H1 (cell line): ENCODE data around the gene CEND1. TPM values are rescaled to one million over a fixed set of nuclear protein-coding genes. Genes with fewer than 3 reads are reported as not detected.

ENCODE experiments used
- CTCF ChIA-PET: fragments of 300-600 bp; sonication (Branson Sonifier 250); formaldehyde crosslinking; loops from one replicate; lab custom pipeline; 2021; ENCODE audit not compliant: partially characterized antibody; lab: Charles Lee
- POLR2A ChIA-PET: fragments of 300-600 bp; sonication (Branson Sonifier 250); formaldehyde crosslinking; loops from one replicate; lab custom pipeline; 2021; ENCODE audit warnings: inconsistent platforms; ENCODE audit not compliant: partially characterized antibody; lab: Charles Lee
- DNase-seq, 2 experiments: peaks; one replicate each; pipeline versions ENCODE4 v3.0.0 to v3.0.0-alpha.2; 2010 to 2022; ENCODE audit warnings: low spot score in 2 of 2, low read depth in 1 of 2, mixed read lengths in 1 of 2
- FAIRE-seq: peaks from 2 replicates; lab custom pipeline; 2011; peaks lifted over from hg19 to GRCh38; lab: Jason Lieb, UNC
- H2AFZ ChIP-seq: 2 replicates; pipeline ENCODE4 v1.8.1; 2012; ENCODE audit warnings: low read length, inconsistent platforms
- H2AK5ac ChIP-seq: 2 replicates; pipeline ENCODE4 v1.6.1; 2013; ENCODE audit warnings: low read depth, low read length
- H2BK120ac ChIP-seq: replicated peaks from 2 replicates; pipeline ENCODE3; 2013; ENCODE audit warnings: low read depth, low read length, inconsistent platforms
- H2BK12ac ChIP-seq: 2 replicates; pipeline ENCODE4 v1.6.1; 2013; ENCODE audit warnings: low read depth, low read length
- H2BK15ac ChIP-seq: 2 replicates; pipeline ENCODE4 v1.6.1; 2013; ENCODE audit warnings: low read length
- H2BK20ac ChIP-seq: 2 replicates; pipeline ENCODE4 v1.6.1; 2013; ENCODE audit warnings: low read length
- H2BK5ac ChIP-seq: 2 replicates; pipeline ENCODE4 v1.6.1; 2013; ENCODE audit warnings: low read depth, low read length
- H3K14ac ChIP-seq: 2 replicates; pipeline ENCODE4 v1.6.1; 2013; ENCODE audit warnings: inconsistent platforms; ENCODE audit not compliant: insufficient read length
- H3K18ac ChIP-seq: 2 replicates; pipeline ENCODE4 v1.6.1; 2013; ENCODE audit warnings: low read length; ENCODE audit errors: extremely low read depth
- H3K23ac ChIP-seq: 2 replicates; pipeline ENCODE4 v1.6.1; 2013; ENCODE audit warnings: inconsistent platforms; ENCODE audit not compliant: insufficient read length
- H3K23me2 ChIP-seq: 2 replicates; pipeline ENCODE4 v1.6.1; 2013; ENCODE audit warnings: low read depth, low read length
- H3K27ac ChIP-seq: 2 replicates; pipeline ENCODE4 v1.6.1; 2011; ENCODE audit warnings: low read depth, low read length, inconsistent platforms
- H3K27me3 ChIP-seq, 4 experiments: replicated peaks in 1 of 4; 1 replicate in 1 of 4; 2 replicates in 3 of 4; pipeline versions ENCODE4 v1.6.1 to v1.8.1; 2011 to 2013; ENCODE audit warnings: low read length in 3 of 4, mild to moderate bottlenecking in 3 of 4, inconsistent platforms in 2 of 4, mixed read lengths in 2 of 4, moderate library complexity in 1 of 4; ENCODE audit not compliant: control insufficient read depth in 3 of 4, insufficient read depth in 3 of 4; ENCODE audit errors: extremely low read depth in 1 of 4
- H3K36me3 ChIP-seq, 4 experiments: 2 replicates each; pipeline versions ENCODE4 v1.6.1 to v1.8.1; 2011 to 2013; ENCODE audit warnings: mild to moderate bottlenecking in 4 of 4, low read length in 3 of 4, moderate library complexity in 2 of 4, control low read depth in 1 of 4, inconsistent platforms in 1 of 4; ENCODE audit not compliant: insufficient read depth in 4 of 4, control insufficient read depth in 2 of 4
- H3K4ac ChIP-seq: replicated peaks from 2 replicates; pipeline ENCODE3; 2013; ENCODE audit warnings: low read length, low read depth, mixed read lengths, inconsistent platforms; ENCODE audit not compliant: insufficient read length
- H3K4me1 ChIP-seq, 4 experiments: replicated peaks in 1 of 4; 1 replicate in 1 of 4; 2 replicates in 3 of 4; pipeline versions ENCODE4 v1.6.1 to v1.8.1; 2011 to 2013; ENCODE audit warnings: low read length in 3 of 4, inconsistent platforms in 2 of 4, mixed read lengths in 1 of 4; ENCODE audit not compliant: insufficient read depth in 4 of 4, control insufficient read depth in 3 of 4
- H3K4me2 ChIP-seq, 2 experiments: 2 replicates each; pipeline versions ENCODE4 v1.6.1 to v1.8.1; 2011 to 2013; ENCODE audit warnings: low read depth in 2 of 2, low read length in 2 of 2, control low read depth in 1 of 2, inconsistent platforms in 1 of 2, mild to moderate bottlenecking in 1 of 2; ENCODE audit not compliant: insufficient read depth in 1 of 2
- H3K4me3 ChIP-seq, 4 experiments: fragments of 200-600, 300-600 bp in 1 of 4; sonication (generic), shearing (Covaris generic), sonication (Bioruptor Twin) in 1 of 4; 2 replicates each; pipeline versions ENCODE4 v1.5.1 to v1.8.1; 2011 to 2016; ENCODE audit warnings: low read length in 4 of 4, low read depth in 3 of 4, control low read depth in 2 of 4, inconsistent platforms in 2 of 4, mild to moderate bottlenecking in 2 of 4, mixed read lengths in 1 of 4, moderate library complexity in 1 of 4; ENCODE audit not compliant: insufficient read depth in 2 of 4; ENCODE audit errors: extremely low read depth in 1 of 4
- H3K56ac ChIP-seq: replicated peaks from 2 replicates; pipeline ENCODE3; 2013; ENCODE audit warnings: low read depth, mild to moderate bottlenecking, mixed read lengths, low read length, inconsistent platforms; ENCODE audit not compliant: insufficient read length
- H3K79me1 ChIP-seq: 2 replicates; pipeline ENCODE4 v1.6.1; 2013; ENCODE audit warnings: low read depth, low read length, control low read depth
- H3K79me2 ChIP-seq, 2 experiments: 2 replicates each; pipeline versions ENCODE4 v1.6.1 to v1.8.1; 2012 to 2013; ENCODE audit warnings: low read length in 2 of 2, mild to moderate bottlenecking in 2 of 2, inconsistent platforms in 1 of 2; ENCODE audit not compliant: insufficient read depth in 2 of 2, control insufficient read depth in 1 of 2
- H3K9ac ChIP-seq, 4 experiments: replicated peaks in 1 of 4; 1 replicate in 1 of 4; 2 replicates in 3 of 4; pipeline versions ENCODE4 v1.6.1 to v1.8.1; 2011 to 2013; ENCODE audit warnings: low read depth in 3 of 4, low read length in 3 of 4, control low read depth in 2 of 4, mild to moderate bottlenecking in 2 of 4, moderate library complexity in 2 of 4, inconsistent platforms in 1 of 4; ENCODE audit errors: extremely low read depth in 1 of 4
- H3K9me3 ChIP-seq, 2 experiments: 2 replicates each; pipeline versions ENCODE4 v1.6.1 to v1.8.1; 2012 to 2013; ENCODE audit warnings: mild to moderate bottlenecking in 2 of 2, moderate library complexity in 2 of 2, control low read depth in 1 of 2, inconsistent platforms in 1 of 2, low read depth in 1 of 2, low read length in 1 of 2, mixed read lengths in 1 of 2; ENCODE audit not compliant: insufficient read depth in 2 of 2
- H4K20me1 ChIP-seq, 2 experiments: replicated peaks in 1 of 2; 2 replicates each; pipeline versions ENCODE3 to v1.8.1; 2011 to 2013; ENCODE audit warnings: inconsistent platforms in 2 of 2, low read length in 2 of 2, mild to moderate bottlenecking in 1 of 2; ENCODE audit not compliant: insufficient read depth in 2 of 2, control insufficient read depth in 1 of 2
- H4K5ac ChIP-seq: 2 replicates; pipeline ENCODE4 v1.6.1; 2013; ENCODE audit warnings: low read length, low read depth, mixed read lengths, inconsistent platforms; ENCODE audit not compliant: insufficient read length
- H4K8ac ChIP-seq: 2 replicates; pipeline ENCODE4 v1.8.0; 2013; ENCODE audit warnings: mild to moderate bottlenecking, moderate library complexity, low read length, inconsistent platforms; ENCODE audit not compliant: insufficient read depth; ENCODE audit errors: extremely low read depth
- H4K91ac ChIP-seq: replicated peaks from 2 replicates; pipeline ENCODE3; 2013; ENCODE audit warnings: low read length, mixed read lengths, inconsistent platforms; ENCODE audit not compliant: insufficient read length
- KDM1A ChIP-seq: fragments of 200-600, 300-600 bp; sonication (generic); IDR thresholded peaks from 2 replicates; pipeline ENCODE4 v1.7.1; 2016; ENCODE audit warnings: mild to moderate bottlenecking, low read length, borderline replicate concordance
- KDM5A ChIP-seq: fragments of 200-600 bp; IDR thresholded peaks from 2 replicates; pipeline ENCODE4 v1.7.1; 2012; ENCODE audit warnings: mild to moderate bottlenecking, low read length, inconsistent platforms, mixed read lengths
- POLR2A ChIP-seq, 2 experiments: IDR thresholded peaks; 1 replicate in 1 of 2; 2 replicates in 1 of 2; pipeline ENCODE4 v1.6.1; 2011; ENCODE audit warnings: low read depth in 2 of 2, low read length in 2 of 2, mild to moderate bottlenecking in 2 of 2; ENCODE audit errors: control extremely low read depth in 1 of 2
- ZNF274 ChIP-seq: IDR thresholded peaks from 2 replicates; pipeline ENCODE4 v1.7.0; 2012; ENCODE audit warnings: low read length, borderline replicate concordance; ENCODE audit errors: extremely low read depth
- WGBS, 2 experiments: shearing (Covaris generic) in 1 of 2; methylation state at CpG; one replicate each; pipeline versions ENCODE4 v1.1.6 to v1.1.7; 2013 to 2015; ENCODE audit warnings: low lambda C conversion rate in 2 of 2, mixed read lengths in 2 of 2, inconsistent platforms in 1 of 2, low coverage in 1 of 2, missing lambda C conversion rate in 1 of 2; ENCODE audit not compliant: insufficient replicate concordance in 2 of 2, insufficient coverage in 1 of 2, insufficient read length in 1 of 2; ENCODE audit errors: extremely low coverage in 1 of 2, missing lambda C conversion rate in 1 of 2; 5-methylcytosine and 5-hydroxymethylcytosine counted together
- polyA plus RNA-seq, 7 experiments: library from polyadenylated mRNA; depleted of rRNA in 3 of 7; stranded (reverse) in 5 of 7; unstranded in 2 of 7; fragments of >200 nt in 5 of 7; fragments of 200-250 nt in 2 of 7; gene quantifications; 1 replicate in 5 of 7; 2 replicates in 1 of 7; 4 replicates in 1 of 7; pipeline versions ENCODE4 v1.2.1 to v1.2.3, GENCODE V29; 2011 to 2013; ENCODE audit warnings: missing spikeins in 2 of 7, mixed read lengths in 2 of 7
- total RNA-seq: library from RNA; stranded (reverse); fragmentation: NEBNext Ultra II Directional; extraction: Animal tissue kit (Norgen Biotek cat#: 25700); gene quantifications from 2 replicates; pipeline ENCODE4 v1.2.1, GENCODE V29; 2021

Gene CEND1
- total and polyA plus RNA-seq, 2 of the 8 experiments (the other 6 are each of a cell fraction or from before 2014, with no cell fraction given) = 0.82 to 5.0 TPM

GRCh38 chr11:787084-787675 is 2.7 kb downstream of the CEND1 start:
- 88% methylated on average over 18 of the region's 24 CpGs; no CpG with 5 or more reads in 1 of the 2 experiments for WGBS, 2 experiments
- no peak overlapping the region for H3K4ac ChIP-seq
- ChIA-PET POLR2A (interaction anchor here (1.1 to 53.0 kb wide), 7 partner anchors 9 to 44 kb away, joined by 4 to 1917 read pairs (median 11); partner anchors contain the start of genes CD151, CRACR2B, GATD1 and PNPLA2), CTCF (interaction anchor here (1.0 to 1.7 kb wide), 4 partner anchors 10 to 80 kb away, joined by 3 to 4 read pairs (median 3); no protein-coding TSS in a partner anchor)
- 0 out of 2 replicates have a peak overlapping the region, but pooled peaks have one; percentile 48 for H2AK5ac ChIP-seq
- no peak overlapping the region for H3K56ac ChIP-seq
- H2BK15ac ChIP-seq = no peak overlapping the region
- no peaks in the 10 kb centered on the region; the same call in 1 of the 2 replicates for H3K23me2 ChIP-seq
- no peak overlapping the region for H4K91ac ChIP-seq
- no peak overlapping the region for H2BK20ac ChIP-seq
- H2AFZ ChIP-seq = no peak overlapping the region
- H3K9ac ChIP-seq = no peak overlapping the region
- H3K79me1 ChIP-seq = peaks cover under 1% of the 10 kb centered on the region; the same call in 1 of the 2 replicates
- no peak overlapping the region for H2BK5ac ChIP-seq
- no peak overlapping the region for H2BK120ac ChIP-seq
- peak overlapping the region; percentile 57; the same call in 1 of the 2 replicates for H4K8ac ChIP-seq
- H3K27me3 ChIP-seq = no peaks in the 10 kb centered on the region; a peak in 1 of 7 replicates
- H3K79me2 ChIP-seq = no peaks in the 10 kb centered on the region
- no peak overlapping the region for H3K4me3 ChIP-seq
- DNase-seq = no peak
- TF ChIP-seq KDM5A = no peak
- no peak for TF ChIP-seq KDM1A
- TF ChIP-seq POLR2A (IDR thresholded peaks at IDR 0.05; ENCODE audit: control extremely low read depth in 1 of 2, low read depth in 2 of 2, low read length in 2 of 2) = 0 out of 3 replicates have a peak, but pooled peaks of 1 of the 2 experiments have one; percentile 35
- TF ChIP-seq ZNF274 = no peak
- peaks cover 0 to 6% (median 0%) of the 10 kb centered on the region in 4 experiments; a peak in 2 of 8 replicates for H3K36me3 ChIP-seq
- H3K4me2 ChIP-seq = no peak overlapping the region
- H2BK12ac ChIP-seq = no peak overlapping the region
- H3K23ac ChIP-seq = no peak overlapping the region
- no peak overlapping the region for H3K14ac ChIP-seq
- no peak overlapping the region for H3K18ac ChIP-seq
- FAIRE-seq = no peak
- H3K9me3 ChIP-seq = no peaks in the 10 kb centered on the region
- H4K5ac ChIP-seq = no peak overlapping the region
- H3K27ac ChIP-seq = no peak overlapping the region
- H4K20me1 ChIP-seq = peaks cover 2 to 13% of the 10 kb centered on the region in 2 experiments
- H3K4me1 ChIP-seq = peaks cover 0 to 30% (median 18%) of the 10 kb centered on the region in 4 experiments; a peak in 6 of 7 replicates
